MM.1S (cell line): Measurements from ENCODE around the gene SMYD2.

Experiments used
- DNase-seq: peaks from one replicate; pipeline ENCODE4 v3.0.0-alpha.2; 2015
- H2AFZ ChIP-seq: fragments of 300-600 bp; sonication (generic); 2 replicates; pipeline ENCODE4 v1.6.0; 2016; ENCODE audit warnings: antibody characterized with exemption, low read length
- H3F3A ChIP-seq: fragments of 300-600 bp; sonication (generic); 2 replicates; pipeline ENCODE4 v1.6.1; 2016; ENCODE audit warnings: mild to moderate bottlenecking, antibody characterized with exemption, low read length, moderate library complexity, mixed read lengths; ENCODE audit not compliant: insufficient read depth
- H3K27ac ChIP-seq: fragments of 300-600 bp; sonication (generic); 2 replicates; pipeline ENCODE4 v1.5.1; 2016; ENCODE audit warnings: mild to moderate bottlenecking, low read length
- H3K27me3 ChIP-seq: fragments of 300-600 bp; sonication (generic); replicated peaks from 2 replicates; pipeline ENCODE4 v1.6.0; 2016; ENCODE audit warnings: low read length; ENCODE audit not compliant: insufficient read depth
- H3K36me3 ChIP-seq: fragments of 300-600 bp; sonication (generic); replicated peaks from 2 replicates; pipeline ENCODE4 v1.6.1; 2016; ENCODE audit warnings: mild to moderate bottlenecking, low read length, mixed read lengths; ENCODE audit not compliant: insufficient read depth
- H3K4me1 ChIP-seq: fragments of 300-600 bp; sonication (generic); 2 replicates; pipeline ENCODE4 v1.6.1; 2016; ENCODE audit warnings: low read length, mixed read lengths
- H3K4me2 ChIP-seq: fragments of 300-600 bp; sonication (generic); 2 replicates; pipeline ENCODE4 v1.6.0; 2016; ENCODE audit warnings: low read depth, low read length
- H3K4me3 ChIP-seq: fragments of 300-600 bp; sonication (generic); 2 replicates; pipeline ENCODE4 v1.5.1; 2016; ENCODE audit warnings: low read length, mixed read lengths
- H3K79me2 ChIP-seq: fragments of 300-600 bp; sonication (generic); 2 replicates; pipeline ENCODE4 v1.6.1; 2016; ENCODE audit warnings: mixed run types, low read length, mixed read lengths
- H3K9ac ChIP-seq: fragments of 300-600 bp; sonication (generic); 2 replicates; pipeline ENCODE4 v1.6.1; 2016; ENCODE audit warnings: low read length, mixed read lengths
- H3K9me2 ChIP-seq: fragments of 300-600 bp; sonication (generic); replicated peaks from 2 replicates; pipeline ENCODE4 v1.6.1; 2016; ENCODE audit warnings: mild to moderate bottlenecking, low read length, mixed read lengths; ENCODE audit not compliant: insufficient read depth
- H3K9me3 ChIP-seq: fragments of 300-600 bp; sonication (generic); replicated peaks from 2 replicates; pipeline ENCODE4 v1.6.1; 2016; ENCODE audit warnings: mild to moderate bottlenecking, low read length, mixed read lengths; ENCODE audit not compliant: insufficient read depth
- H4K20me1 ChIP-seq: fragments of 300-600 bp; sonication (generic); 2 replicates; pipeline ENCODE4 v1.6.1; 2016; ENCODE audit warnings: mild to moderate bottlenecking, low read length, moderate library complexity, mixed read lengths; ENCODE audit not compliant: insufficient read depth
- CTCF ChIP-seq: fragments of 300-600 bp; sonication (generic); IDR thresholded peaks from 2 replicates; pipeline ENCODE4 v1.5.1; 2016; ENCODE audit warnings: antibody characterized with exemption, low read length, mixed read lengths
- EZH2 ChIP-seq: fragments of 300-600 bp; sonication (generic); optimal IDR thresholded peaks from 2 replicates; pipeline ENCODE3; 2017; ENCODE audit warnings: low read depth, mild to moderate bottlenecking, antibody characterized with exemption, low read length, mixed read lengths
- EZH2phosphoT487 ChIP-seq: fragments of 300-600 bp; sonication (generic); IDR thresholded peaks from 2 replicates; pipeline ENCODE4 v1.6.1; 2018; ENCODE audit warnings: antibody characterized with exemption, low read length

SMYD2 gene

GRCh38 chr1:214342525-214342924 is 61.6 kb downstream of the SMYD2 start:
- Histone ChIP-seq H3K79me2 (no peaks in the 10 kb centered on the region), H3K4me3 (no peak overlapping the region), H3K9me2 (no peaks in the 10 kb centered on the region), H3K27me3 (no peaks in the 10 kb centered on the region), H3K4me2 (no peak overlapping the region), H3F3A (no peaks in the 10 kb centered on the region), H3K4me1 (no peaks in the 10 kb centered on the region), H3K9me3 (no peaks in the 10 kb centered on the region), H4K20me1 (no peaks in the 10 kb centered on the region), H2AFZ (no peak overlapping the region), H3K36me3 (no peaks in the 10 kb centered on the region), H3K9ac (no peak overlapping the region), H3K27ac (no peak overlapping the region)
- no peak for DNase-seq
- TF ChIP-seq CTCF (no peak), EZH2phosphoT487 (no peak), EZH2 (no peak)

- H3K4me1 ChIP-seq: no peaks in the 10 kb centered on the region
- H3K9me2 ChIP-seq: no peaks in the 10 kb centered on the region
- no peaks in the 10 kb centered on the region for H3K27me3 ChIP-seq
- no peaks in the 10 kb centered on the region for H3K36me3 ChIP-seq
- no peaks in the 10 kb centered on the region for H4K20me1 ChIP-seq
- DNase-seq: no peak
- no peak overlapping the region for H3K4me3 ChIP-seq
- H3K9ac ChIP-seq: no peak overlapping the region
- no peaks in the 10 kb centered on the region for H3K79me2 ChIP-seq
- no peaks in the 10 kb centered on the region for H3F3A ChIP-seq
- no peaks in the 10 kb centered on the region for H3K9me3 ChIP-seq
- no peak overlapping the region for H3K27ac ChIP-seq
- H2AFZ ChIP-seq: no peak overlapping the region
- no peak for TF ChIP-seq EZH2phosphoT487
- TF ChIP-seq CTCF: no peak
- TF ChIP-seq EZH2: no peak
- no peak overlapping the region for H3K4me2 ChIP-seq
Measured at GRCh38 chr1:214344897-214345296, 63.9 kb downstream of the SMYD2 start.

- no peaks in the 10 kb centered on the region for H4K20me1 ChIP-seq
- H3K36me3 ChIP-seq: no peaks in the 10 kb centered on the region
- no peak for DNase-seq
- H3K4me2 ChIP-seq: no peak overlapping the region
- TF ChIP-seq CTCF (no peak), EZH2 (no peak), EZH2phosphoT487 (no peak)
- H2AFZ ChIP-seq: no peak overlapping the region
- no peaks in the 10 kb centered on the region for H3F3A ChIP-seq
- no peak overlapping the region for H3K9ac ChIP-seq
- no peaks in the 10 kb centered on the region for H3K9me2 ChIP-seq
- H3K4me1 ChIP-seq: no peaks in the 10 kb centered on the region
- no peak overlapping the region for H3K27ac ChIP-seq
- no peak overlapping the region for H3K4me3 ChIP-seq
- H3K79me2 ChIP-seq: no peaks in the 10 kb centered on the region
- no peaks in the 10 kb centered on the region for H3K9me3 ChIP-seq
- H3K27me3 ChIP-seq: no peaks in the 10 kb centered on the region
Measured at GRCh38 chr1:214349008-214349407, 68.0 kb downstream of the SMYD2 start.
